ENCODE measurements around the gene KCNJ12. TPM values are rescaled to one million over a fixed set of nuclear protein-coding genes. Genes with fewer than 3 reads are reported as not detected.
"Not testable (repeated sequence)": the region's sequence is repeated elsewhere in the genome, so short reads cannot be mapped to it uniquely, and the experiment has no call there.

KCNJ12 gene
- total RNA-seq, 8 experiments from 2014 or later = 0.35 to 6.3 (median 2.7) TPM

GRCh38 chr17:21400816-21401593 is 24.8 kb downstream of the KCNJ12 start:
- in situ Hi-C loops (cut with MboI; ENCODE audit: low pct_unique_long_range_greater_than_20kb in 2 of 9, low sequenced_read_pairs in 9 of 9, unreplicated experiment in 9 of 9) = loop anchor here in 1 of 9 experiments (25.0 kb wide), 1 partner anchor 311 kb away; no protein-coding TSS in a partner anchor
- WGBS, 10 experiments = 38 to 80% (median 60%) methylated on average over 1 to 7 of the region's 15 CpGs; no CpG with 5 or more reads in 3 of the 10 experiments
- Histone ChIP-seq H3K4me3 (no peak overlapping the region), H3K4me1 (replicated peaks in 1 of 2) (peaks cover 29 to 41% of the 10 kb centered on the region in 2 donors), H3K27ac (no peak overlapping the region)
- ATAC-seq (replicated peaks in 6 of 8) = no peak

DNA sequence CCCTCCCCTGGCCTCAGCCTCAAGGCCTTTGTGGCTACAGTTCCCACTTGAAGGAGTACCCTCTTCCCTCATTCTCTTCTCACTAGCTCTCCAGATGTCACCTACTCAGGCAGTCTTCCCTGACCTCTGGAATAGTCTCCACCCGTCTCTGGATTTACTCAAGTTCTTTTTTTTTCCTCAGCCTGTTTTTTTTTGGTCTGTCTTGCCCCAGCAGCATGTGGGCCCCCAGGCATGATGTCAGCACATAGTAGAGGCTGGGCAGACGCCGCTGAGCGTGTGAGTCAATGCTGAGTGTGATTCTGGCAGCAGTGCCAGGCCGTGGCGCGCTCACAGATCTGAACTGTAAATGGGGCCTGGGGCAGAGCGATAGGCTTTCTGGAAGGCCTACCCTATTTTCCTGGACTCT is 26.0 kb downstream of the KCNJ12 start:
- Histone ChIP-seq H3K27ac (peak overlapping the region in 1 of 2 donors; percentile 55), H3K4me1 (replicated peaks in 1 of 2) (peaks cover 24 to 34% of the 10 kb centered on the region in 2 donors)
- peak; percentile 54 to 79 (median 70) for ATAC-seq (replicated peaks in 6 of 8)
- 0 to 100% (median 85%) methylated on average over 1 to 4 of the region's 8 CpGs; no CpG with 5 or more reads in 4 of the 10 experiments for WGBS, 10 experiments
- not testable (repeated sequence) for H3K4me3 ChIP-seq
- in situ Hi-C loops (cut with MboI; ENCODE audit: low pct_unique_long_range_greater_than_20kb in 2 of 9, low sequenced_read_pairs in 9 of 9, unreplicated experiment in 9 of 9) = loop anchor here in 1 of 9 experiments (25.0 kb wide), 1 partner anchor 310 kb away; no protein-coding TSS in a partner anchor

DNA sequence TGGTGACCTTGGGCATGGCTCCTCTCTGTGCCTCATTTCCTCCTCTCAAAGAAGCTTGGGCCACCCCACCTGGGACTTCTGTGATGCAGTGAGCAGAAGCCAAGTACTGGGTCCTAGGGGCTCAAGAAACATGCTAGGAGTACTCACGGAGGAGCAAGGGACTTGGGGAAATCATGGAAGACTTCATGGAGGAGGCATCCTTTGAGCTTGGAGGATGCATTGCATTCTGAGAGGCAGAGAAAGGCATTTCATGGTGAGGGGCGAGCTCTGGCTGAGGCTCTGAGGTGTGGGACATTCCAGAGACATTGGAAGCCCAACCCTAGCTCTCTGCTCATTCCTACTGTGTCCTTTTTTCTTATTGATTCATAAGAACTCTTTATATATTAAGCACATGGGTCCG is 26.8 kb downstream of the KCNJ12 start:
- peaks cover 16 to 27% of the 10 kb centered on the region in 2 donors for H3K4me1 ChIP-seq (replicated peaks in 1 of 2)
- 33 to 100% (median 92%) methylated on average over 1 to 3 of the region's 3 CpGs; no CpG with 5 or more reads in 1 of the 10 experiments for WGBS, 10 experiments
- not testable (repeated sequence) for H3K4me3 ChIP-seq; H3K27ac ChIP-seq; ATAC-seq (replicated peaks in 6 of 8)
- in situ Hi-C loops (cut with MboI; ENCODE audit: low pct_unique_long_range_greater_than_20kb in 2 of 9, low sequenced_read_pairs in 9 of 9, unreplicated experiment in 9 of 9) = loop anchor here in 1 of 9 experiments (25.0 kb wide), 1 partner anchor 309 kb away; no protein-coding TSS in a partner anchor

GRCh38 chr17:21404106-21404505 is 27.9 kb downstream of the KCNJ12 start:
- peaks cover 10 to 19% of the 10 kb centered on the region in 2 donors for H3K4me1 ChIP-seq (replicated peaks in 1 of 2)
- in situ Hi-C loops (cut with MboI; ENCODE audit: low pct_unique_long_range_greater_than_20kb in 2 of 9, low sequenced_read_pairs in 9 of 9, unreplicated experiment in 9 of 9) = loop anchor here in 1 of 9 experiments (25.0 kb wide), 1 partner anchor 308 kb away; no protein-coding TSS in a partner anchor
- WGBS, 10 experiments = 73 to 96% methylated on average over 3 to 4 of the region's 8 CpGs; no CpG with 5 or more reads in 8 of the 10 experiments
- not testable (repeated sequence) for ATAC-seq (replicated peaks in 6 of 8); H3K27ac ChIP-seq; H3K4me3 ChIP-seq

GRCh38 chr17:21404539-21404938 is 28.4 kb downstream of the KCNJ12 start:
- WGBS, 10 experiments = 80 to 100% (median 93%) methylated on average over 1 to 3 of the region's 6 CpGs; no CpG with 5 or more reads in 6 of the 10 experiments
- ATAC-seq (replicated peaks in 6 of 8) = peak in 1 of 8 experiments; percentile 20
- in situ Hi-C loops (cut with MboI; ENCODE audit: low pct_unique_long_range_greater_than_20kb in 2 of 9, low sequenced_read_pairs in 9 of 9, unreplicated experiment in 9 of 9) = loop anchor here in 1 of 9 experiments (25.0 kb wide), 1 partner anchor 308 kb away; no protein-coding TSS in a partner anchor
- H3K27ac ChIP-seq, H3K4me3 ChIP-seq: not testable (repeated sequence)
- H3K4me1 ChIP-seq (replicated peaks in 1 of 2) = peaks cover 10 to 19% of the 10 kb centered on the region in 2 donors

- 0 to 80% methylated on average over 1 to 2 of the region's 26 CpGs; no CpG with 5 or more reads in 8 of the 10 experiments for WGBS, 10 experiments
- H3K4me1 ChIP-seq (replicated peaks in 1 of 2) = peaks cover 10 to 14% of the 10 kb centered on the region in 2 donors
- H3K4me3 ChIP-seq, H3K27ac ChIP-seq: not testable (repeated sequence)
- in situ Hi-C loops (cut with MboI; ENCODE audit: low pct_unique_long_range_greater_than_20kb in 2 of 9, low sequenced_read_pairs in 9 of 9, unreplicated experiment in 9 of 9) = loop anchor here in 1 of 9 experiments (25.0 kb wide), 1 partner anchor 307 kb away; no protein-coding TSS in a partner anchor
- ATAC-seq (replicated peaks in 6 of 8) = peak in 1 of 8 experiments; percentile 8
Measured at GRCh38 chr17:21404956-21405731, 29.0 kb downstream of the KCNJ12 start.

DNA sequence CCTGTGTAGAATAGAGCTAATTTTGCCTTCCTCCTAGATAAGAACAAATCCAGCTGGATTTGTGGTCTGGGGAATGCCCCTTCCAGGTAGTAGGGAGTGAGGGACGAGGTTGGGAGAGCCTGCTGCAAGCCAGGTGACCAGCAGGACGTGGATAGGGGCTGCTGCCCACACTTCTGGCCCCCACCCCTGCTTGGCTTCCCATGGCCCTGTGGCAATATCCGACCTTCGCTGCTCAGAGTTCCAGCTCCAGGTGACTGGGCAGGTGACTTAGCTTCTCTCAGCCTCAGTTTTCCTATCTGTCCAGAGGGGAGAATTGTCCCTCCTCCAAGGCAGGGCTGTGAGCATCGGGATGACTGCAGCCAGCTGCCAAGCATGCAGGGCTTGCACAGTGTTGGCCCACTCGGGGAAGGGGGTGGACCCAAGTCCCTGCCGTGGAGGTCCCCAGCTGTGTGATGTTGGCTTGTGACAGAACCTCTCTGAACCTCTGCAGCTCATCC is 29.8 kb downstream of the KCNJ12 start:
- H3K4me3 ChIP-seq; H3K27ac ChIP-seq; ATAC-seq (replicated peaks in 6 of 8): not testable (repeated sequence)
- H3K4me1 ChIP-seq (replicated peaks in 1 of 2) = peaks cover 7 to 12% of the 10 kb centered on the region in 2 donors
- in situ Hi-C loops (cut with MboI; ENCODE audit: low pct_unique_long_range_greater_than_20kb in 2 of 9, low sequenced_read_pairs in 9 of 9, unreplicated experiment in 9 of 9) = loop anchor here in 1 of 9 experiments (25.0 kb wide), 1 partner anchor 306 kb away; no protein-coding TSS in a partner anchor
- 70 to 80% (median 80%) methylated on average over 1 to 2 of the region's 7 CpGs; no CpG with 5 or more reads in 7 of the 10 experiments for WGBS, 10 experiments

DNA sequence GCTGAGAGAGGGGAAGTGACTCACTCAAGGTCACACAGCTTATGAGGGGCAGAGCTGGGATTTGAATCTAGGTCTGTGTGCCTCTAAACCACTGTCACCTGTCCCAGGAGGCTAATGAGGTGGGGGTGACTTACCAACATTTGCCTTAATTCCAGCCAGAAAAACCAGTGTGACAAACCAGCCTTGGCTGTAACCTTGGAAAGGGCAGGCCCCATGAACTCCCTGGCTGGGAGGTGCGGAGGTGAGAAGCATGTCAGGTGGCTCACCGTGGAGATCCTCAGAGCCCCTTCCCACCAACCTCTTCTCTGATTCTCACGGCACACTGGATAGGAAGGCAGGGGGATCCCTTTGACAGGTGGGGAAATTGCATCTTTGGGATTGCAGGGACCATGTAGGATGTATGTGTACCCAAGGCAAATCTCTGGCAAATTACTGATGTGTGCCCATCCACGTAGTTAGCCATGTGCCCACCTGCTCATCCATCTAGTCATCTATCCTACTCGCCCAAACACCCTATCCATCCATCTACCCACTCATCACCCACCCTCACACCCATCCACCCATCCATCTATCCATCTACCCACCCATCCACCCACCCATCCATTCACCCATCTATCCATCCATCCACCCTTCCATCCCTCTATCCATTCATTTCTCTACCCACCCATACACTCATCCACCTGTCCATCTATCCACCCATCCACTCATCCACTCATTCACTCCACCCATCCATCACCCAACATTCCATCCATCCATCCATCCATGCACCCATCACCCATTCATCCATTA is 30.7 kb downstream of the KCNJ12 start:
- no CpG with 5 or more reads among the region's 5 CpGs for WGBS, 10 experiments
- H3K27ac ChIP-seq; H3K4me1 ChIP-seq (replicated peaks in 1 of 2); H3K4me3 ChIP-seq; ATAC-seq (replicated peaks in 6 of 8): not testable (repeated sequence)
- in situ Hi-C loops (cut with MboI; ENCODE audit: low pct_unique_long_range_greater_than_20kb in 2 of 9, low sequenced_read_pairs in 9 of 9, unreplicated experiment in 9 of 9) = loop anchor here in 1 of 9 experiments (25.0 kb wide), 1 partner anchor 305 kb away; no protein-coding TSS in a partner anchor

DNA sequence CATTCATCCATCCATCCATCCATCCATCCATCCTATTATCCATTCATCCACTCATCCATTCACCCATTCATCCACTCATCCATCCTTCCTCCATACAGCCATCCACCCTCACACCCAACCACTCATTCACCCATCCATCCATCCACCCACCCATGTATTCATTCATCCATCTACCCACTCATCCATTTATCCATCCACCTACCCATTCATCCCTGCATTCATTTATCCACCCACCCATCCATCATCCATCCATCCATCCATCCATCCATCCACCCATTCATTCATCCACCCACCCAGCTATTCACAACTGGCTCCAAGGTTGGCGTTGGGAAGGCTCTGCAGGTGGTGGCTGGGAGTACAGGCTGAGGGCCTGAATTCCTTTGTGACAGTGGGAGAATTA is 31.6 kb downstream of the KCNJ12 start:
- H3K4me1 ChIP-seq (replicated peaks in 1 of 2); H3K4me3 ChIP-seq; ATAC-seq (replicated peaks in 6 of 8); H3K27ac ChIP-seq: not testable (repeated sequence)
- 80 to 100% methylated on average over 1 of the region's 1 CpG; no CpG with 5 or more reads in 8 of the 10 experiments for WGBS, 10 experiments
- in situ Hi-C loops (cut with MboI; ENCODE audit: low pct_unique_long_range_greater_than_20kb in 2 of 9, low sequenced_read_pairs in 9 of 9, unreplicated experiment in 9 of 9) = loop anchor here in 1 of 9 experiments (25.0 kb wide), 1 partner anchor 305 kb away; no protein-coding TSS in a partner anchor

GRCh38 chr17:21408224-21408623 is 32.1 kb downstream of the KCNJ12 start:
- ATAC-seq (replicated peaks in 6 of 8) = not testable (repeated sequence)

DNA sequence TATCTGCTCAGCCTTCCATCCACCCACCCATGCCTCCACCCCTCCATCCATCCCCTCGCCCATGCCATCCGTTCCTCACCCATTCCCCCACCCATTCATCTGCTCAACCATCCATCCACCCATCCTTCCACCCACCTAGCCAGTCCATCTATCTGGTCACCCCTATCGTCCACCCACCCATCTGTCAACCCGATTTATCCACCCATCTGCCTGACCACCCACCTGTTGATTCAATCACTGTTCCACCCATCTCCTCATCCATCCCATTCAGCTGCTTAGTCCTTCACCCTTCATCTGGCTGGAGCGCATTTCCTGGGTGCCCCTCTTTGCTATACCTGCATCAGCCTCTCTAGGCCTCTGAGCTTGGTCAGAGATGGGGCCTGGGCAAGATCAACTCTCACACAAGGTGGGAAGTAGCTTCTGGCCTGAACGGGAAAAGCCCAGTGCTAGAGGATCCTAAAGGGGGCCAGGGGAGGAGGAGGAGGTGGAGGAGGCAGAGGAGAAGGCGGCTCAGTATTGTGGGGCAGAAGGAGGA is 32.7 kb downstream of the KCNJ12 start:
- in situ Hi-C loops (cut with MboI; ENCODE audit: low pct_unique_long_range_greater_than_20kb in 2 of 9, low sequenced_read_pairs in 9 of 9, unreplicated experiment in 9 of 9) = loop anchor here in 1 of 9 experiments (25.0 kb wide), 1 partner anchor 303 kb away; no protein-coding TSS in a partner anchor
- H3K4me3 ChIP-seq; ATAC-seq (replicated peaks in 6 of 8); H3K4me1 ChIP-seq (replicated peaks in 1 of 2); H3K27ac ChIP-seq: not testable (repeated sequence)
- WGBS, 10 experiments = 47 to 83% (median 56%) methylated on average over 1 to 3 of the region's 7 CpGs; no CpG with 5 or more reads in 4 of the 10 experiments

More at GRCh38 chr17:21408224-21408623, 32.1 kb downstream of the KCNJ12 start:
- not testable (repeated sequence) for H3K27ac ChIP-seq; H3K4me1 ChIP-seq (replicated peaks in 1 of 2); H3K4me3 ChIP-seq
- 90% methylated on average over 2 of the region's 3 CpGs; no CpG with 5 or more reads in 9 of the 10 experiments for WGBS, 10 experiments
- in situ Hi-C loops (cut with MboI; ENCODE audit: low pct_unique_long_range_greater_than_20kb in 2 of 9, low sequenced_read_pairs in 9 of 9, unreplicated experiment in 9 of 9) = loop anchor here in 1 of 9 experiments (25.0 kb wide), 1 partner anchor 304 kb away; no protein-coding TSS in a partner anchor

Data from motor neuron (in vitro differentiated cells).